ENCODE measurements around the gene DNAJB14.
A peak's percentile ranks its signal among the peaks of the same experiment; 100 is the strongest.
"Not testable (repeated sequence)": the region's sequence is repeated elsewhere in the genome, so short reads cannot be mapped to it uniquely, and the experiment has no call there.

Gene DNAJB14

GRCh38 chr4:99946356-99947189 lies at the start of gene DNAJB14:
Gene DNAJB14, minus strand, starts transcription at chr4:99946618. Its CDS starts 47 bp downstream, at chr4:99946571.
- no peak for DNase-seq

GRCh38 chr4:99991741-99992140 lies 45.3 kb upstream of the DNAJB14 start:
- no peak for DNase-seq

GRCh38 chr4:99987681-99988080 lies 41.3 kb upstream of the DNAJB14 start:
- DNase-seq, result no peak

- no peak for DNase-seq
Observed at GRCh38 chr4:99986792-99987191, 40.4 kb upstream of the DNAJB14 start.

- no peak for DNase-seq
Observed at GRCh38 chr4:99983289-99983943, 37.0 kb upstream of the DNAJB14 start.

GRCh38 chr4:99979872-99980271 lies 33.5 kb upstream of the DNAJB14 start:
- no peak for DNase-seq

- DNase-seq, result no peak
Observed at GRCh38 chr4:99971453-99972111, 25.2 kb upstream of the DNAJB14 start.

- no peak for DNase-seq
Observed at GRCh38 chr4:99968330-99968729, 21.9 kb upstream of the DNAJB14 start.

GRCh38 chr4:99966692-99967091 lies 20.3 kb upstream of the DNAJB14 start:
- no peak for DNase-seq

GRCh38 chr4:99965674-99966350 lies 19.4 kb upstream of the DNAJB14 start:
- DNase-seq, result no peak

- DNase-seq, result no peak
Observed at GRCh38 chr4:99965173-99965572, 18.8 kb upstream of the DNAJB14 start.

GRCh38 chr4:99961711-99962110 lies 15.3 kb upstream of the DNAJB14 start:
- no peak for DNase-seq

- no peak for DNase-seq
Observed at GRCh38 chr4:99960648-99961047, 14.2 kb upstream of the DNAJB14 start.

- DNase-seq, result not testable (repeated sequence)
Observed at GRCh38 chr4:99958207-99958606, 11.8 kb upstream of the DNAJB14 start.

- no peak for DNase-seq
Observed at GRCh38 chr4:99950913-99951254, 4.5 kb upstream of the DNAJB14 start.

GRCh38 chr4:99949999-99950912 lies 3.8 kb upstream of the DNAJB14 start, which contains the start of gene H2AZ1:
Gene H2AZ1, minus strand, starts transcription at chr4:99950275. Its CDS starts 105 bp downstream, at chr4:99950170.
- peak; percentile 98 for DNase-seq

- peak; percentile 93 for DNase-seq
Observed at GRCh38 chr4:99949034-99949998, 2.9 kb upstream of the DNAJB14 start.

GRCh38 chr4:99947608-99948007 lies 1.2 kb upstream of the DNAJB14 start:
- no peak for DNase-seq

GRCh38 chr4:99947190-99947578 lies 766 bp upstream of the DNAJB14 start:
- DNase-seq, result no peak

- DNase-seq, result no peak
Observed at GRCh38 chr4:99945718-99946355, 581 bp downstream of the DNAJB14 start.

Measured in NCI-H2029 treated with DMSO at 0.1 percent for 48 hours (cell line).